IPS-NIHi7 (cell line): ENCODE measurements around the gene IMPDH2.

Experiments used
- DNase-seq: peaks from one replicate; pipeline ENCODE4 v3.0.0; 2012; ENCODE audit warnings: mixed read lengths; ENCODE audit errors: extremely low spot score

IMPDH2 gene

DNA sequence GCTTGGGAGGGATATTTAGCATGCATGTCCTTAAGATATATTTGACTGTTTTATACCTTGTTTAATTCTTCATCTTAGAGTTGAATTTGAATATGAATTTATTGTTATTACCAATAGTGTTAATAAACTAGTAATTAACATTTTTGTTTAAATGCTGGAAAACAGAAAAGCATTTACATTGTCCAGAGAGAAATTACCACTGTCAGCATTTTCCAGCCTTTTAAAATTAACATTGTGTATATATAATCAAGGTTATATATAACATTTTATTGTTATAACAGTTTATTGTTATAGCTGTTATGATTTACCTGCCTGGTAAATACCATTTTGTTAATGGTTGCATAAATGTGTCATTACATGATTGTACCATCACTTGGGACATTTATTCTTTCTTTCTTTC lies 47.2 kb downstream of the IMPDH2 start:
- DNase-seq, result no peak

DNA sequence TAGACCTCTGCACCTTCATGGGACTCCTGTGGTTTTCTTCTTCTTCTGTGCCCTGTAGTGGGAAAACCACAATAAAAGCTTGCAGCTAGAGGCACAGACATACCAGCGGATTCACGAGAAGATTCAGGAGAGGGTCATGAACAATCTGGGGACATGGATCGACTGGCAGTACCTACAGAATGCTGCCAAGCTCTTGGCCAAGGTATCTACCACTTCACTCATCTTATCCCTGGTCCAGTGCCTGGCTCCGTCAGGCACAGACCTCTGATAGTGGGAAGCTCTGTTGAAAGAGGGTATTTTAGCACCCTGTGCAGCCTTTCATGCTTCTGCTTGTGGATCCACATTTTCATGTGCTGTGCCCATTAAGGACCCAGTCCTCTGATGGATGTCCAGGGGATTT lies 48.9 kb downstream of the IMPDH2 start:
- no peak for DNase-seq

DNA sequence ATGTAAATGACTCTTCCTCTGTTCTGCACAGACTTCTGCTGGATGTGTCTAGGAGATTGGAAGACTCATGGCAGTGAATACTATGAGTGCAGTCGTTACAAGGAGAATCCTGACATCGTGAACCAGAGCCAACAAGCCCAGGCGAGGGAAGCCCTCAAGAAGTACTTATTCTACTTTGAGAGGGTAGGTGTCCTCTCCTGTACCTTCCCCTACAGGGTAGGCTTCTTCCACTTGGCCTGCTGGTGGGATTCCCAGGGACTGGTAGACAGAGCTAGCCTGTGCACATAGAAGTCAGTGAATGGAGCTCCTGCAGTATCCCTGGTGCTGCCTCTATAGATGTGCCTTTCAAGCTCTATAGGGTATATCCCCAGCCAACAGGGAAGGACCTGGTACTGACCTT lies 49.7 kb downstream of the IMPDH2 start:
- DNase-seq, result no peak
